SK-N-SH treated with all-trans-retinoic acid at 6 μM for 48 hours (cell line): ENCODE data around the gene SEMA4C.

Experiments
- ESRRG ChIP-seq: fragments of 250-450 bp; sonication (Bioruptor Pico); IDR thresholded peaks from 2 replicates; pipeline ENCODE4 v1.6.1; 2021; ENCODE audit warnings: mild to moderate bottlenecking
- PATZ1 ChIP-seq: fragments of 250-450 bp; sonication (Bioruptor Pico); IDR thresholded peaks from 2 replicates; pipeline ENCODE4 v1.8.0; 2020; ENCODE audit warnings: mild to moderate bottlenecking, moderate library complexity, borderline replicate concordance
- TCF4 ChIP-seq: fragments of 250-450 bp; sonication (Bioruptor Pico); IDR thresholded peaks from 2 replicates; pipeline ENCODE4 v1.8.0; 2021; ENCODE audit warnings: mild to moderate bottlenecking, moderate library complexity, borderline replicate concordance
- ZNF8 ChIP-seq: fragments of 450-650 bp; formaldehyde crosslinking; IDR thresholded peaks from 2 replicates; pipeline ENCODE4 v1.5.0; 2020; ENCODE audit warnings: mild to moderate bottlenecking, moderate library complexity

GRCh38 chr2:96877042-96877451, 7.2 kb upstream of the SEMA4C start:
- TF ChIP-seq PATZ1: no peak
- TF ChIP-seq ZNF8: no peak
- no peak for TF ChIP-seq TCF4 (CRISPR knock-in tag)
- TF ChIP-seq ESRRG: no peak
